H1 (cell line): ENCODE measurements around the gene CRISPLD2. TPM values are rescaled to one million over a fixed set of nuclear protein-coding genes. Genes with fewer than 3 reads are reported as not detected.

Source experiments
- EGR1 ChIP-seq: IDR thresholded peaks from 2 replicates; pipeline ENCODE4 v1.6.1; 2011; ENCODE audit warnings: low read depth, low read length, borderline replicate concordance
- SUZ12 ChIP-seq: fragments of 200-600 bp; sonication (generic); IDR thresholded peaks from 2 replicates; pipeline ENCODE4 v1.6.1; 2012; ENCODE audit warnings: mild to moderate bottlenecking, inconsistent platforms, low read length, moderate library complexity, mixed read lengths
- polyA plus RNA-seq, 7 experiments: library from polyadenylated mRNA; depleted of rRNA in 3 of 7; stranded (reverse) in 5 of 7; unstranded in 2 of 7; fragments of >200 nt in 5 of 7; fragments of 200-250 nt in 2 of 7; gene quantifications; 1 replicate in 5 of 7; 2 replicates in 1 of 7; 4 replicates in 1 of 7; pipeline versions ENCODE4 v1.2.1 to v1.2.3, GENCODE V29; 2011 to 2013; ENCODE audit warnings: missing spikeins in 2 of 7, mixed read lengths in 2 of 7
- total RNA-seq: library from RNA; stranded (reverse); fragmentation: NEBNext Ultra II Directional; extraction: Animal tissue kit (Norgen Biotek cat#: 25700); gene quantifications from 2 replicates; pipeline ENCODE4 v1.2.1, GENCODE V29; 2021
- TF ChIP-seq, protein P1 (sequence below): IDR thresholded peaks from 2 replicates; pipeline ENCODE4 v1.6.1; 2012; ENCODE audit warnings: low read length, inconsistent platforms

CRISPLD2 gene
- total and polyA plus RNA-seq, 2 of the 8 experiments (the other 6 are each of a cell fraction or from before 2014, with no cell fraction given) = 2.7 to 5.1 TPM

- TF ChIP-seq, protein P1, sequence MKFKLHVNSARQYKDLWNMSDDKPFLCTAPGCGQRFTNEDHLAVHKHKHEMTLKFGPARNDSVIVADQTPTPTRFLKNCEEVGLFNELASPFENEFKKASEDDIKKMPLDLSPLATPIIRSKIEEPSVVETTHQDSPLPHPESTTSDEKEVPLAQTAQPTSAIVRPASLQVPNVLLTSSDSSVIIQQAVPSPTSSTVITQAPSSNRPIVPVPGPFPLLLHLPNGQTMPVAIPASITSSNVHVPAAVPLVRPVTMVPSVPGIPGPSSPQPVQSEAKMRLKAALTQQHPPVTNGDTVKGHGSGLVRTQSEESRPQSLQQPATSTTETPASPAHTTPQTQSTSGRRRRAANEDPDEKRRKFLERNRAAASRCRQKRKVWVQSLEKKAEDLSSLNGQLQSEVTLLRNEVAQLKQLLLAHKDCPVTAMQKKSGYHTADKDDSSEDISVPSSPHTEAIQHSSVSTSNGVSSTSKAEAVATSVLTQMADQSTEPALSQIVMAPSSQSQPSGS = no peak
- TF ChIP-seq SUZ12 = no peak
- TF ChIP-seq EGR1 = no peak
Observed at GRCh38 chr16:84806890-84807258, 12.9 kb upstream of the CRISPLD2 start (continued).
